ENCODE results near the gene DSP. TPM values are rescaled to one million over a fixed set of nuclear protein-coding genes. Genes with fewer than 3 reads are reported as not detected.

The DSP gene
- total RNA-seq, 2 experiments from 2014 or later, result 0.08 to 0.13 TPM

DNA sequence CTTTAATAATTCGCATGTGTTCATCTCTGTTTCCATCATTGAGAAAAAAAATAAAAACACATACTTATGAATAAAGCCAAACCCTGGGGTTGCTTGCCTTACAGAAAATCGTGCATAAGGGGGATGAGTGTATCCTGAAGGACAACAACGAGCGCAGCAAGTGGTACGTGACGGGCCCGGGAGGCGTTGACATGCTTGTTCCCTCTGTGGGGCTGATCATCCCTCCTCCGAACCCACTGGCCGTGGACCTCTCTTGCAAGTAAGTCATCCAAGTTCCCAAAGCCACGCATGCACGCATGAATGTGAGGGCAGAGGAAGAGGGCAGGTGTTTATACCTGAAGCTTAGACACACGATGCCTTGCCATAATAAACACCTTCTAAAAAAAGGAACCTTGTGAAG is 27.6 kb downstream of the DSP start:
- no peak for ATAC-seq
- no peaks in the 10 kb centered on the region for H3K9me3 Mint-ChIP-seq (ENCODE audit: insufficient read depth)
- DNase-seq, result no peak
- H3K4me3 Mint-ChIP-seq, result no peak overlapping the region
- no peak overlapping the region for H3K27ac Mint-ChIP-seq
- H3K27me3 Mint-ChIP-seq (ENCODE audit: low read depth), result peaks cover 27% of the 10 kb centered on the region
- H3K36me3 Mint-ChIP-seq (ENCODE audit: low read depth), result no peaks in the 10 kb centered on the region
- POLR2A ChIA-PET, result interaction anchor here (1.3 kb wide), 1 partner anchor 21 kb away, joined by 3 read pairs; the partner anchor contains the start of gene SNRNP48
- CTCF ChIA-PET, result interaction anchor here (1.2 to 1.3 kb wide), 2 partner anchors 154 to 294 kb away, joined by 3 read pairs; no protein-coding TSS in a partner anchor
- H3K4me1 Mint-ChIP-seq (ENCODE audit: low read depth), result no peaks in the 10 kb centered on the region

DNA sequence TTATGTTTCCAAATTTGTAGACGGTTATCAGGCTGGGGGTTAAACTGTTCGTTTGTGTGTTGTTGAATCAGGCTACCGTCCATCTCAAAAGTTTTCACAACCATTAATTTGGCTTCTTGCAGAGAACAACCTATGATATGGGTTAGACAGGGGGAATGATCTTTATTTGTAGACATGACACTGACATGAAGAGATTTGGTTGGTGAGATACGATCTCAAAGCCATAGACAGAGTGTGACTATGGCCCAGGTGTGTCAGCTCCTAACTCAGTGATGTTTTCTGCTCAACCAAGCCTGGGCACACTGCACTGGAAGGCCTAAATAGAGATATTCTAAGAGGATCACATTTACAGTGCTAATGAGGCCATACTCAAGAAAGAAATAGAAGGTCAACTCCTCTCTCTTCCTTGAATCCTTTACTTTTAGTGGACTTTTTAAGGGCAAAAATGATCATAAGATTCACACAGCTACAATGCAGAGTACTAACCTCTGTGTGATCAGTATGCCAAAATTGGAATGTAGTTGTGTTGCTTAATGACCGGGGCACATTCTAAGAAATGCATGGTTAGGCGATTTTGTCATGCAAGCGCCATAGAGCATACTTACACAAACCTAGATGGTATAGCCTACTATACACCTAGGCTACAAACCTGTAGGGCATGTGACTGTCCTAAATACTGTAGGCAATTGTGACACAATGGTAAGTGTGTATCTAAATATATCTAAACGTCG is 30.9 kb downstream of the DSP start:
- Mint-ChIP-seq H3K27me3 (ENCODE audit: low read depth) (peaks cover 29% of the 10 kb centered on the region), H3K27ac (no peak overlapping the region), H3K4me1 (ENCODE audit: low read depth) (no peaks in the 10 kb centered on the region), H3K9me3 (ENCODE audit: insufficient read depth) (no peaks in the 10 kb centered on the region), H3K4me3 (no peak overlapping the region), H3K36me3 (ENCODE audit: low read depth) (no peaks in the 10 kb centered on the region)
- POLR2A ChIA-PET, result no interaction called here
- no peak for ATAC-seq
- no peak for DNase-seq
- CTCF ChIA-PET, result no interaction called here

DNA sequence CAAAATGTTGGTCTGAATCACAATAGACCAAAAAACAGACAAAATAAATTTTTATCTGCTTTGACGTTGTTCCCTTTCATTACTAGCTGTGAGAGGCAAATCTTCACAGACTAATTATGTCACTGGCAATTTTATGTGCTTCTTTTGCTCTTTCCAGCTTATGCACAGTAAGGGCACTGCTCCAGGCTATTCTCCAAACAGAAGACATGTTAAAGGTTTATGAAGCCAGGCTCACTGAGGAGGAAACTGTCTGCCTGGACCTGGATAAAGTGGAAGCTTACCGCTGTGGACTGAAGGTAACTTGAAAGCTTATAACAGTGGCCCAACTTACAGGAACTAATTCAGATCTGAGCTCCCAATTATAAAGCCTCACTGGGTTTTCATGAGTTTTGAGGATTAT is 33.0 kb downstream of the DSP start:
- Mint-ChIP-seq H3K36me3 (ENCODE audit: low read depth) (no peaks in the 10 kb centered on the region), H3K9me3 (ENCODE audit: insufficient read depth) (no peaks in the 10 kb centered on the region), H3K27ac (no peak overlapping the region), H3K4me3 (no peak overlapping the region), H3K27me3 (ENCODE audit: low read depth) (peaks cover 30% of the 10 kb centered on the region), H3K4me1 (ENCODE audit: low read depth) (no peaks in the 10 kb centered on the region)
- no peak for ATAC-seq
- DNase-seq, result no peak
- CTCF ChIA-PET, result no interaction called here
- POLR2A ChIA-PET, result no interaction called here

DNA sequence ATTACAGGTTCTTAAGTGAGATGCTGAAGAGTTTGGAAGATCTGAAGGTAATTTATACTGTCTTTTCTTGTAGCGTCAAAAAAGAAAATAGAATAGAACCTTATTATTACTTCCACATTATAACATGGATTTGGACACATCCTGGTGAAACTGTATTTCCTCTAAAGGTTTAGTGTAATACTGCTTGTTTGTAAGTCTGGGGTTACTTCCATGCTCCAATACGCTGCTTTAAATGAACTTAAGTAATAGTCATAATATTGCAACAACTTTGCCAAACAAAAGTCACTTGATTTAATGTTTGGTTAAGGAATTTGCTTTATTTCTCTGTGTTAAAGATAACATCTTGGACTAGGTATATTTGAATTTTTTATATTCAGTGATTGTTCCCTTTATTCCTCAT is 37.0 kb downstream of the DSP start:
- Mint-ChIP-seq H3K27ac (no peak overlapping the region), H3K27me3 (ENCODE audit: low read depth) (peaks cover 25% of the 10 kb centered on the region), H3K9me3 (ENCODE audit: insufficient read depth) (no peaks in the 10 kb centered on the region), H3K36me3 (ENCODE audit: low read depth) (no peaks in the 10 kb centered on the region), H3K4me3 (no peak overlapping the region), H3K4me1 (ENCODE audit: low read depth) (no peaks in the 10 kb centered on the region)
- DNase-seq (no peak), ATAC-seq (no peak)
- ChIA-PET POLR2A (no interaction called here), CTCF (interaction anchor here (1.5 kb wide), 1 partner anchor 11 kb away, joined by 4 read pairs; the partner anchor contains the start of gene SNRNP48)

DNA sequence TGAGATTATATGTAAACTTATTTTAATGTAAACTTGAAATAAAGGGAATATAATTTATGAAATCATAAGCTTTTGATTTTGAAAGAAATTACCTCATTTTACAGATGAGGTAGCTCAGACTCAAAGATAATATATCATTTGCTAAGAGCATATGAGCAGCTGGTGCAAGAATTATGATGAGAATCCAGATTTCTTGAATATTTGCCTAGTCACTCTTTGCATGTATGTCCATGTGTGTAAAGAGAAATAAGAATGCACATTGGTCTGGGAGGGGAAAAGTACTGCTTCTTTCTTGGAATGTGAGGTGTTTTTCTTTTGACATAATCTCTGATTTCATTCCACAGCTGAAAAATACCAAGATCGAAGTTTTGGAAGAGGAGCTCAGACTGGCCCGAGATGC is 37.5 kb downstream of the DSP start:
- H3K9me3 Mint-ChIP-seq (ENCODE audit: insufficient read depth), result no peaks in the 10 kb centered on the region
- H3K4me1 Mint-ChIP-seq (ENCODE audit: low read depth), result no peaks in the 10 kb centered on the region
- CTCF ChIA-PET, result interaction anchor here (1.5 kb wide), 1 partner anchor 11 kb away, joined by 4 read pairs; the partner anchor contains the start of gene SNRNP48
- DNase-seq, result no peak
- no peaks in the 10 kb centered on the region for H3K36me3 Mint-ChIP-seq (ENCODE audit: low read depth)
- POLR2A ChIA-PET, result no interaction called here
- H3K4me3 Mint-ChIP-seq, result no peak overlapping the region
- no peak for ATAC-seq
- H3K27ac Mint-ChIP-seq, result no peak overlapping the region
- peaks cover 23% of the 10 kb centered on the region for H3K27me3 Mint-ChIP-seq (ENCODE audit: low read depth)

DNA sequence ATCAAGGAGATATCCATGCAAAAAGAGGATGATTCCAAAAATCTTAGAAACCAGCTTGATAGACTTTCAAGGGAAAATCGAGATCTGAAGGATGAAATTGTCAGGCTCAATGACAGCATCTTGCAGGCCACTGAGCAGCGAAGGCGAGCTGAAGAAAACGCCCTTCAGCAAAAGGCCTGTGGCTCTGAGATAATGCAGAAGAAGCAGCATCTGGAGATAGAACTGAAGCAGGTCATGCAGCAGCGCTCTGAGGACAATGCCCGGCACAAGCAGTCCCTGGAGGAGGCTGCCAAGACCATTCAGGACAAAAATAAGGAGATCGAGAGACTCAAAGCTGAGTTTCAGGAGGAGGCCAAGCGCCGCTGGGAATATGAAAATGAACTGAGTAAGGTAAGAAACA is 38.4 kb downstream of the DSP start:
- POLR2A ChIA-PET, result interaction anchor here (1.8 kb wide), 1 partner anchor 10 kb away, joined by 6 read pairs; the partner anchor contains the start of gene SNRNP48
- DNase-seq, result no peak
- no peak overlapping the region for H3K4me3 Mint-ChIP-seq
- peaks cover 23% of the 10 kb centered on the region for H3K27me3 Mint-ChIP-seq (ENCODE audit: low read depth)
- no peaks in the 10 kb centered on the region for H3K4me1 Mint-ChIP-seq (ENCODE audit: low read depth)
- CTCF ChIA-PET, result interaction anchor here (1.5 kb wide), 1 partner anchor 10 kb away, joined by 4 read pairs; the partner anchor contains the start of gene SNRNP48
- H3K36me3 Mint-ChIP-seq (ENCODE audit: low read depth), result no peaks in the 10 kb centered on the region
- no peak overlapping the region for H3K27ac Mint-ChIP-seq
- no peaks in the 10 kb centered on the region for H3K9me3 Mint-ChIP-seq (ENCODE audit: insufficient read depth)
- ATAC-seq, result no peak

DNA sequence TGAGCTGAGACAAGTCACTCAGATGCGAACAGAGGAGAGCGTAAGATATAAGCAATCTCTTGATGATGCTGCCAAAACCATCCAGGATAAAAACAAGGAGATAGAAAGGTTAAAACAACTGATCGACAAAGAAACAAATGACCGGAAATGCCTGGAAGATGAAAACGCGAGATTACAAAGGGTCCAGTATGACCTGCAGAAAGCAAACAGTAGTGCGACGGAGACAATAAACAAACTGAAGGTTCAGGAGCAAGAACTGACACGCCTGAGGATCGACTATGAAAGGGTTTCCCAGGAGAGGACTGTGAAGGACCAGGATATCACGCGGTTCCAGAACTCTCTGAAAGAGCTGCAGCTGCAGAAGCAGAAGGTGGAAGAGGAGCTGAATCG is 39.1 kb downstream of the DSP start:
- Mint-ChIP-seq H3K36me3 (ENCODE audit: low read depth) (no peaks in the 10 kb centered on the region), H3K27ac (no peak overlapping the region), H3K27me3 (ENCODE audit: low read depth) (peaks cover 18% of the 10 kb centered on the region), H3K4me1 (ENCODE audit: low read depth) (no peaks in the 10 kb centered on the region), H3K4me3 (no peak overlapping the region), H3K9me3 (ENCODE audit: insufficient read depth) (no peaks in the 10 kb centered on the region)
- CTCF ChIA-PET, result no interaction called here
- DNase-seq, result no peak
- POLR2A ChIA-PET, result interaction anchor here (0.9 to 1.8 kb wide), 2 partner anchors 9 to 76 kb away, joined by 3 to 6 read pairs; partner anchors contain the start of gene SNRNP48
- no peak for ATAC-seq

DNA sequence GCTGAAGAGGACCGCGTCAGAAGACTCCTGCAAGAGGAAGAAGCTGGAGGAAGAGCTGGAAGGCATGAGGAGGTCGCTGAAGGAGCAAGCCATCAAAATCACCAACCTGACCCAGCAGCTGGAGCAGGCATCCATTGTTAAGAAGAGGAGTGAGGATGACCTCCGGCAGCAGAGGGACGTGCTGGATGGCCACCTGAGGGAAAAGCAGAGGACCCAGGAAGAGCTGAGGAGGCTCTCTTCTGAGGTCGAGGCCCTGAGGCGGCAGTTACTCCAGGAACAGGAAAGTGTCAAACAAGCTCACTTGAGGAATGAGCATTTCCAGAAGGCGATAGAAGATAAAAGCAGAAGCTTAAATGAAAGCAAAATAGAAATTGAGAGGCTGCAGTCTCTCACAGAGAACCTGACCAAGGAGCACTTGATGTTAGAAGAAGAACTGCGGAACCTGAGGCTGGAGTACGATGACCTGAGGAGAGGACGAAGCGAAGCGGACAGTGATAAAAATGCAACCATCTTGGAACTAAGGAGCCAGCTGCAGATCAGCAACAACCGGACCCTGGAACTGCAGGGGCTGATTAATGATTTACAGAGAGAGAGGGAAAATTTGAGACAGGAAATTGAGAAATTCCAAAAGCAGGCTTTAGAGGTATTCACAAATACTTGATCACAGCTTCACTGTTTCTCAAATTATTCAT is 39.6 kb downstream of the DSP start:
- no peaks in the 10 kb centered on the region for H3K4me1 Mint-ChIP-seq (ENCODE audit: low read depth)
- no peak for ATAC-seq
- no peak overlapping the region for H3K27ac Mint-ChIP-seq
- peaks cover 15% of the 10 kb centered on the region for H3K27me3 Mint-ChIP-seq (ENCODE audit: low read depth)
- POLR2A ChIA-PET, result interaction anchor here (0.9 to 1.8 kb wide), 2 partner anchors 9 to 76 kb away, joined by 3 to 6 read pairs; partner anchors contain the start of gene SNRNP48
- CTCF ChIA-PET, result no interaction called here
- no peak overlapping the region for H3K4me3 Mint-ChIP-seq
- H3K36me3 Mint-ChIP-seq (ENCODE audit: low read depth), result no peaks in the 10 kb centered on the region
- no peak for DNase-seq
- H3K9me3 Mint-ChIP-seq (ENCODE audit: insufficient read depth), result no peaks in the 10 kb centered on the region

DNA sequence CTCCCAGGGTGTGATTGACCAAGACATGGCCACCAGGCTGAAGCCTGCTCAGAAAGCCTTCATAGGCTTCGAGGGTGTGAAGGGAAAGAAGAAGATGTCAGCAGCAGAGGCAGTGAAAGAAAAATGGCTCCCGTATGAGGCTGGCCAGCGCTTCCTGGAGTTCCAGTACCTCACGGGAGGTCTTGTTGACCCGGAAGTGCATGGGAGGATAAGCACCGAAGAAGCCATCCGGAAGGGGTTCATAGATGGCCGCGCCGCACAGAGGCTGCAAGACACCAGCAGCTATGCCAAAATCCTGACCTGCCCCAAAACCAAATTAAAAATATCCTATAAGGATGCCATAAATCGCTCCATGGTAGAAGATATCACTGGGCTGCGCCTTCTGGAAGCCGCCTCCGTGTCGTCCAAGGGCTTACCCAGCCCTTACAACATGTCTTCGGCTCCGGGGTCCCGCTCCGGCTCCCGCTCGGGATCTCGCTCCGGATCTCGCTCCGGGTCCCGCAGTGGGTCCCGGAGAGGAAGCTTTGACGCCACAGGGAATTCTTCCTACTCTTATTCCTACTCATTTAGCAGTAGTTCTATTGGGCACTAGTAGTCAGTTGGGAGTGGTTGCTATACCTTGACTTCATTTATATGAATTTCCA is 43.9 kb downstream of the DSP start:
- ChIA-PET CTCF (interaction anchor here (1.0 kb wide), 1 partner anchor 30 kb away, joined by 5 read pairs; no protein-coding TSS in a partner anchor), POLR2A (no interaction called here)
- Mint-ChIP-seq H3K4me1 (ENCODE audit: low read depth) (peaks cover 10% of the 10 kb centered on the region), H3K36me3 (ENCODE audit: low read depth) (peaks cover 2% of the 10 kb centered on the region), H3K27ac (no peak overlapping the region), H3K4me3 (no peak overlapping the region), H3K27me3 (ENCODE audit: low read depth) (peaks cover 7% of the 10 kb centered on the region), H3K9me3 (ENCODE audit: insufficient read depth) (no peaks in the 10 kb centered on the region)
- no peak for DNase-seq
- ATAC-seq, result no peak

DNA sequence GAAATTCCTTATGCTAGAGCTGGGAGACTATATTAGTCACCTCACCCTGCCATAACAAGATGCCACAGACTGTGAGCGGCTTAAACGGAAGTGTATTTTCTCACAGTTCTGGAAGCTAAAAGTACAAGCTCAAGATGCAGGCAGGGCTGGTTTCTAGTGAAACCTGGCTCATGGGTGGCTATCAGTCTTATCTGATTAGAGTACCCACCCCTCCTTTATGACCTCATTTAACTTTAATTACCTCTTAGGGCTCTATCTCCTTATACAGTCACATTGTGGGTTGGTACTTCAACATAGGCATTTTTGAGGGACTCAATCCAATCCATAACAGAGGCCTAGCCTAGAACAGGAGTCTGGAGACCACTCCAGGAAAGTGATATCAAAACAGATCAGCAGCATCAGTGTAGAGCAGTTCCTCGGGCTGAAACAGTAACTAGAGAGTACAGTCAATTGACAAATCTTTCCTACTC is 46.2 kb downstream of the DSP start:
- no peak for ATAC-seq
- H3K4me3 Mint-ChIP-seq, result no peak overlapping the region
- ChIA-PET CTCF (interaction anchor here (1.0 to 1.3 kb wide), 2 partner anchors 27 to 135 kb away, joined by 3 to 5 read pairs; no protein-coding TSS in a partner anchor), POLR2A (no interaction called here)
- peaks cover 3% of the 10 kb centered on the region for H3K27me3 Mint-ChIP-seq (ENCODE audit: low read depth)
- no peaks in the 10 kb centered on the region for H3K9me3 Mint-ChIP-seq (ENCODE audit: insufficient read depth)
- H3K27ac Mint-ChIP-seq, result no peak overlapping the region
- no peak for DNase-seq
- peaks cover 9% of the 10 kb centered on the region for H3K36me3 Mint-ChIP-seq (ENCODE audit: low read depth)
- peaks cover 28% of the 10 kb centered on the region for H3K4me1 Mint-ChIP-seq (ENCODE audit: low read depth)

DNA sequence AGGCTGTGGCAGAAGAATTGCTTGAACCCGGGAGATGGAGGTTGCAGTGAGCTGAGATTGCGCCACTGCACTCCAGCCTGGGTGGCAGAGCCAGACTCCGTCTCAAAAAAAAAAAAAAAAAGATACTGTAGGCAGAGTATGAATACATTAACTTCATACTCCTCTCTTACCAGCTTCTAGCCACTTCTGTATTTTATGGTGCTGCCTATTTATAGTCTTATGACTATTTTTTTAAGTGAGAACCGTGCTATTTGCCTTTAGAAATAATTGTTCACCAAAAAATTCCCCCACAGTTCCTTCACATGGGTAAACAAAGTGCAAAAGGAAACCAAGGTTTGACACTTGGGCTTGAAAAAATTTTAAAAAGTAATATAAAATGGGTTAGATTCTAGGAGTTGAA is 47.0 kb downstream of the DSP start:
- H3K27ac Mint-ChIP-seq, result no peak overlapping the region
- DNase-seq (no peak), ATAC-seq (no peak)
- peaks cover 29% of the 10 kb centered on the region for H3K4me1 Mint-ChIP-seq (ENCODE audit: low read depth)
- peaks cover 12% of the 10 kb centered on the region for H3K36me3 Mint-ChIP-seq (ENCODE audit: low read depth)
- H3K27me3 Mint-ChIP-seq (ENCODE audit: low read depth), result no peaks in the 10 kb centered on the region
- CTCF ChIA-PET, result interaction anchor here (1.0 to 1.3 kb wide), 2 partner anchors 26 to 134 kb away, joined by 3 to 5 read pairs; no protein-coding TSS in a partner anchor
- no peak overlapping the region for H3K4me3 Mint-ChIP-seq
- no peaks in the 10 kb centered on the region for H3K9me3 Mint-ChIP-seq (ENCODE audit: insufficient read depth)
- POLR2A ChIA-PET, result no interaction called here

All from activated CD8-positive, alpha-beta T cell treated with anti-CD3 and anti-CD28 coated beads, Interleukin-2, amount 10 ng/mL, durations not matched to agents 7 days and 5 days (primary cell).